Mucosa of descending colon (tissue), 3 donors: ENCODE results near the gene CDH4. TPM values are rescaled to one million over a fixed set of nuclear protein-coding genes. Genes with fewer than 3 reads are reported as not detected.
A peak's percentile ranks its signal among the peaks of the same experiment; 100 is the strongest.

Experiments used
- ATAC-seq: fragments of 200-7000 bp; cut with Tn5 transposase; one replicate; pipeline ENCODE4 v1.9.1; 2020; ENCODE audit warnings: mild to moderate bottlenecking, moderate library complexity
- DNase-seq, 3 donors: peaks; one replicate each; pipeline ENCODE4 v3.0.0-alpha.2; 2020
- H3K36me3 ChIP-seq: fragments of 200-600 bp; one replicate; pipeline ENCODE4 v1.8.0; 2021; ENCODE audit warnings: low read depth, mild to moderate bottlenecking
- H3K4me1 ChIP-seq: fragments of 200-600 bp; one replicate; pipeline ENCODE4 v1.8.0; 2021; ENCODE audit warnings: low read depth, mild to moderate bottlenecking
- H3K4me3 ChIP-seq: fragments of 200-600 bp; one replicate; pipeline ENCODE4 v1.8.0; 2021; ENCODE audit warnings: mild to moderate bottlenecking
- H3K9me3 ChIP-seq: fragments of 200-600 bp; one replicate; pipeline ENCODE4 v1.8.0; 2021; ENCODE audit warnings: mild to moderate bottlenecking
- intact Hi-C, 2 donors: fragments of 100-400 bp; cut with DNase I in 1 of 2; cut with micrococcal nuclease in 1 of 2; formaldehyde crosslinking; loops; one replicate each; pipeline versions ENCODE4 v1.11.0 to v1.11.1; 2022; cut with DNase I, micrococcal nuclease
- total RNA-seq, 3 donors: library from RNA; stranded (reverse); fragmentation: NEBNext Ultra II Directional in 2 of 3; extraction: Animal tissue kit (Norgen Biotek cat#: 25700) in 2 of 3; gene quantifications; one replicate each; pipeline versions ENCODE4 v1.2.1 to v1.2.4, GENCODE V29; 2021 to 2023
- TF ChIP-seq, protein P1 (sequence below): fragments of 200-600 bp; IDR thresholded peaks from one replicate; pipeline ENCODE4 v1.8.0; 2022; ENCODE audit warnings: antibody characterized with exemption, mild to moderate bottlenecking
- donor health status: DM: no; HTN: no; CAD: no; lungs with moderate emphysema.
- donor health status: DM: no; HTN: no; CAD: no.
- donor health status: DM: no; HTN: yes; CAD: no.

The CDH4 gene
- total RNA-seq, 3 donors from 2014 or later, result 0.16 TPM; not detected in 2

DNA sequence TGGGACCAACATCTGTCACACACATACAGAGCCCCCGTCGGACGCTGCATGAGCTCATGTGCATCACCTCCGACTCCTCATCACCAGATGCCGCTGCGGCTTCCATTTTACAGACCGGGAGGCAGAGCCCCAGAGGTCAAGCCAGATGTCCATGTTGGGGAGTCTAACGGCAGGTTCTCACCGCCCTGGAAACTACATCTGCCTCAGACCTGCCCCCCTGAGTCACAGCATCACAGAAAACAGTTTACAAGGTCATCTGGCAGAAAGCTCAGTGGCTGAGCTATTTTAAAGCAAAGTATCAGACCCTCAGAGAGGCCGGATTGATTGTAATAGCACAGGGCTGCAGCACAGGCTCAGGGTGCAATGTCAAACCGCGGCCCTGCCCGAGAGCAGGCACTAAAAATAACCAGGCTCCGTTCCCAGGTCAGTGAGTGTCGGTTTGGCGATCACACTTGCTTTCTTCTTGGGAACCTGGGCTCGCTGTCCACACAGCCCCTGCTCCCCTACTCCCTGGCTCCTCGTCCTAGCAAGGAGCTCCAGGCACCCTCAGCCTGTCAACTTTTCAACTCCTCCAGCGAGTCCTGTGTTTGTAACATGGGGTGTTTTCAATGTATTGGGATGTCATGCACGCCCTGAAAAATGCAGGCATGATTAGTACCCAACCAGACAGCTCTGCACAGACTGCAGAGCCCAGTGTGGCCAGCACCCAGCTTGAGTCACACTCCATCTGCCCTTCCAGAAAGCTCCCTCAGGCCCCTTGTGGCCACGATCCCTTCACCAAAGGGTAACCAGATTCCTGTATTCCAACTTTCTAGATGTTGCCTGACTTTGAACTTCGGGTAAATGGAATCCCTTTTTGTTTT lies 264.5 kb downstream of the CDH4 start:
- ATAC-seq (no peak), DNase-seq (no peak)
- intact Hi-C loops, result no loop called here
- Histone ChIP-seq H3K9me3 (no peaks in the 10 kb centered on the region), H3K4me1 (no peaks in the 10 kb centered on the region), H3K36me3 (no peaks in the 10 kb centered on the region), H3K4me3 (no peak overlapping the region)
- TF ChIP-seq, protein P1, sequence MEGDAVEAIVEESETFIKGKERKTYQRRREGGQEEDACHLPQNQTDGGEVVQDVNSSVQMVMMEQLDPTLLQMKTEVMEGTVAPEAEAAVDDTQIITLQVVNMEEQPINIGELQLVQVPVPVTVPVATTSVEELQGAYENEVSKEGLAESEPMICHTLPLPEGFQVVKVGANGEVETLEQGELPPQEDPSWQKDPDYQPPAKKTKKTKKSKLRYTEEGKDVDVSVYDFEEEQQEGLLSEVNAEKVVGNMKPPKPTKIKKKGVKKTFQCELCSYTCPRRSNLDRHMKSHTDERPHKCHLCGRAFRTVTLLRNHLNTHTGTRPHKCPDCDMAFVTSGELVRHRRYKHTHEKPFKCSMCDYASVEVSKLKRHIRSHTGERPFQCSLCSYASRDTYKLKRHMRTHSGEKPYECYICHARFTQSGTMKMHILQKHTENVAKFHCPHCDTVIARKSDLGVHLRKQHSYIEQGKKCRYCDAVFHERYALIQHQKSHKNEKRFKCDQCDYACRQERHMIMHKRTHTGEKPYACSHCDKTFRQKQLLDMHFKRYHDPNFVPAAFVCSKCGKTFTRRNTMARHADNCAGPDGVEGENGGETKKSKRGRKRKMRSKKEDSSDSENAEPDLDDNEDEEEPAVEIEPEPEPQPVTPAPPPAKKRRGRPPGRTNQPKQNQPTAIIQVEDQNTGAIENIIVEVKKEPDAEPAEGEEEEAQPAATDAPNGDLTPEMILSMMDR, result no peak

DNA sequence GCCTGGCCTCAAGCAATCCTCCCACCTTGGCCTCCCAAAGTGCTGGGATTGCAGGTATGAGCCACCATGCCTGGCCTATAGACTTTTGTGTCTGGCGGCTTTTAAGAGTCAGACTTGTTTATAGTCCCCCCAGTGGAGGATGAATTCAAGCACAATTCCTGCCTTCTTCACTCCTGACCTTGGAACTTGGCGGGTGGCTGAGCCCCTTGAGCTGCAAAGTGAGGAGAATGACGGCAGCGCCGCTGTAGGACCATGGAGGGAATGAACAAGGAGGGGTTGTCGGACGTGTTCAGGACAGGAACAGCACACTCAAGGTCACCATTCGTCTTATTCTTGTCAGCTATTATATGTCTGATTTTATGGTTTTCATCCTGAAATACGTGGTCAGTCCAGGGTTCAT lies 265.4 kb downstream of the CDH4 start:
- H3K9me3 ChIP-seq, result no peaks in the 10 kb centered on the region
- H3K4me1 ChIP-seq, result no peaks in the 10 kb centered on the region
- ATAC-seq, result no peak
- H3K36me3 ChIP-seq, result no peaks in the 10 kb centered on the region
- peak in 1 of 3 donors; percentile 2 for DNase-seq
- H3K4me3 ChIP-seq, result no peak overlapping the region
- intact Hi-C loops, result no loop called here
- TF ChIP-seq, protein P1, result no peak

- no peak for ATAC-seq
- H3K36me3 ChIP-seq, result no peaks in the 10 kb centered on the region
- intact Hi-C loops, result no loop called here
These were observed 266.4 kb downstream of the CDH4 start for GRCh38 chr20:61518424-61518951.

DNA sequence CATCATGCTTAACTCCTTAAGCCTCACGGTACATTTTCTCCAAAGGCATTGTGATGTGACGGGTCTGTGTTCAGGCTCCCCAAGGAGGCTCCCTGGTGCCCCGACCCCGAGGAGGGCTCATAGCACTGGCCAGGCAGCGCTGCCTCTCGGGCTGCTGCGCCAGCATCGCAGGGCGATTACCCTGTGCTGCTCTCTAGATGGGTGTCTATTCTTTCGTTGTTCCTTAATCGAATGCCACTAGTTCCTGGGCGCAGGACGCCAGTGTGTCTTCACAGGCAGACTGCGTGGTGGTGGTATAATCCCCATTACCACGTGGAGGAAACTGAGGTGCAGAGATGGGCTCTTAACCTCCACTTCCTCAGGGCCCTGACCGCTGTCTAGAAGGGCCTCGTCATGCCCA lies 267.4 kb downstream of the CDH4 start:
- ATAC-seq (no peak), DNase-seq (no peak)
- Histone ChIP-seq H3K36me3 (no peaks in the 10 kb centered on the region), H3K4me1 (no peaks in the 10 kb centered on the region), H3K9me3 (no peaks in the 10 kb centered on the region), H3K4me3 (no peak overlapping the region)
- intact Hi-C loops, result no loop called here
- TF ChIP-seq, protein P1, result no peak

More at GRCh38 chr20:61518424-61518951, 266.4 kb downstream of the CDH4 start:
- DNase-seq, result no peak
- H3K9me3 ChIP-seq, result no peaks in the 10 kb centered on the region
- TF ChIP-seq, protein P1, result no peak
- H3K4me3 ChIP-seq, result no peak overlapping the region
- no peaks in the 10 kb centered on the region for H3K4me1 ChIP-seq

DNA sequence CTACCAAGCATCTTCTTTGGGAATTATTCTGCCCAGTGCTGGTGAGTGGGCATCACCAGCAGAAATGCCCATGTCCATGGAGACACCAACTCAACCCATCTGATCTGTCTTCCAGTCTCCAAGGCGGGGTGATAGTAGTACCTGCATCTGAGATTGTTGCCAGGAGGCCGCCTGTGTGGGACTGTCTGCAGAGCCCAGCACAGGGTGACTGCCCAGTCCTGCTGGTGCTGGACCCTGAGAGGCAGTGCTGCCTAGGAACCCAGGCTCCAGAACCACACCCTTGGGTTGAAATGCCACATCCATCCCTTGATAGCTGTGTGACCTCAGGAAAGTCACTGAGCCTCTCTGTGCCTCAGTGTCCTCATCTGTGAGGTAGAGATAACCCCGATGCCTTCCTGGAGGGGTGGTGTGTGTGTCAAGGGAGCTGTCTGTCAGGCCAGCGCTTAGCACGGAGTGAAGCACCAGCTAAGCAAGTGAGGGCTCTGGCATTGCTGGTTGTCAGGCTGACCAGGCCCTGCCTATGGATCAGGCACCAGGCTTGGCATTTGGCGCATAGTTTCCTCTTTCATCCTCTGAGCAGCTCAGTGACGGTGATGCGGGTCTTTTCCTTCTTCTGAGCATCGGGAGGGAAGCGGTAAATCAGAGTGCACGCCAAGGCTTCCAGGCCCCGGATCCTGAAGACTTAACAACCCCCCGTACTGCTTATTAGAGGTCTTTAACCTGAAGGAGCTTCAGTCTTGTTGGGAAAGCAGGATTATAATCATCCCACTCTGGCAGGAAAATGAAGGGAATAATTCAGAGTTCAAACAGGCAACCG lies 268.2 kb downstream of the CDH4 start:
- no peak overlapping the region for H3K4me3 ChIP-seq
- intact Hi-C loops, result no loop called here
- no peak for DNase-seq
- no peaks in the 10 kb centered on the region for H3K4me1 ChIP-seq
- H3K9me3 ChIP-seq, result no peaks in the 10 kb centered on the region
- TF ChIP-seq, protein P1, result no peak
- no peak for ATAC-seq
- H3K36me3 ChIP-seq, result no peaks in the 10 kb centered on the region
